Hepatocyte (in vitro differentiated cells): ENCODE measurements around the gene FGF19.

ENCODE experiments used
- EZH2 ChIP-seq: fragments of 200-600 bp; sonication (generic); IDR thresholded peaks from 2 replicates; pipeline ENCODE4 v1.6.1; 2016; ENCODE audit warnings: antibody characterized with exemption, mild to moderate bottlenecking, borderline replicate concordance
- EZH2phosphoT487 ChIP-seq: fragments of 200-600 bp; sonication (generic); IDR thresholded peaks from one replicate; pipeline ENCODE4 v1.6.1; 2018; ENCODE audit warnings: antibody characterized with exemption, mild to moderate bottlenecking, low read depth, moderate library complexity; ENCODE audit not compliant: unreplicated experiment, severe bottlenecking
- TF ChIP-seq, protein P1 (sequence below): fragments of 200-600 bp; sonication (generic); IDR thresholded peaks from 2 replicates; pipeline ENCODE4 v1.5.1; 2016; ENCODE audit warnings: antibody characterized with exemption, mild to moderate bottlenecking; ENCODE audit not compliant: poor library complexity

DNA sequence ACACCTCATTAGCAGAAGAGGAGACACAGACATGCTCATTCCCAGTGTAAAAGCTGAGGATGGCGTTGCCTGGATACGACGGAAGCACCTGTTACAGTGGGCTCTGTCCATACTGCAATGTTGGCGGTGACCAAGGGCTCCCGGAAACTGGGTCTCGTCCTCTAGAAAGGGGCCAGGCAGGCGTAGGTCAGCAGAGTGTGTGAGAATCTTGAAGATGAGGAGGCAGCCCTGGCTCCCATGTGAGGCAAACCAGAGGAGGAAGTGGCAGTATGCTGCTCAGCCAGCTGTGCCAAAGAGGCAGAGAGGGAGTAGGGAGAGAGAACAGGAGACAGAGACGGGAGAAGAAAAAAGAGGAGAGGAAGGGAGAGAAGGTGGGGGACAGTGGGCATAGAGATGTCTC is 38.9 kb downstream of the FGF19 start:
- TF ChIP-seq, protein P1, sequence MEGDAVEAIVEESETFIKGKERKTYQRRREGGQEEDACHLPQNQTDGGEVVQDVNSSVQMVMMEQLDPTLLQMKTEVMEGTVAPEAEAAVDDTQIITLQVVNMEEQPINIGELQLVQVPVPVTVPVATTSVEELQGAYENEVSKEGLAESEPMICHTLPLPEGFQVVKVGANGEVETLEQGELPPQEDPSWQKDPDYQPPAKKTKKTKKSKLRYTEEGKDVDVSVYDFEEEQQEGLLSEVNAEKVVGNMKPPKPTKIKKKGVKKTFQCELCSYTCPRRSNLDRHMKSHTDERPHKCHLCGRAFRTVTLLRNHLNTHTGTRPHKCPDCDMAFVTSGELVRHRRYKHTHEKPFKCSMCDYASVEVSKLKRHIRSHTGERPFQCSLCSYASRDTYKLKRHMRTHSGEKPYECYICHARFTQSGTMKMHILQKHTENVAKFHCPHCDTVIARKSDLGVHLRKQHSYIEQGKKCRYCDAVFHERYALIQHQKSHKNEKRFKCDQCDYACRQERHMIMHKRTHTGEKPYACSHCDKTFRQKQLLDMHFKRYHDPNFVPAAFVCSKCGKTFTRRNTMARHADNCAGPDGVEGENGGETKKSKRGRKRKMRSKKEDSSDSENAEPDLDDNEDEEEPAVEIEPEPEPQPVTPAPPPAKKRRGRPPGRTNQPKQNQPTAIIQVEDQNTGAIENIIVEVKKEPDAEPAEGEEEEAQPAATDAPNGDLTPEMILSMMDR: no peak
- no peak for TF ChIP-seq EZH2phosphoT487
- no peak for TF ChIP-seq EZH2
